ENCODE results near the gene TLR2. TPM values are rescaled to one million over a fixed set of nuclear protein-coding genes. Genes with fewer than 3 reads are reported as not detected.
"Not testable (repeated sequence)": the region's sequence is repeated elsewhere in the genome, so short reads cannot be mapped to it uniquely, and the experiment has no call there.

TLR2 gene
- polyA plus RNA-seq, 4 donors = 5.0 to 6.9 (median 6.4) TPM

- DNase-seq (ENCODE audit: low read depth in 4 of 4, low spot score in 2 of 4) = no peak
Observed at GRCh38 chr4:153661215-153661822, 22.8 kb upstream of the TLR2 start.

- no peak for DNase-seq (ENCODE audit: low read depth in 4 of 4, low spot score in 2 of 4)
Observed at GRCh38 chr4:153661908-153662307, 22.2 kb upstream of the TLR2 start.

DNA sequence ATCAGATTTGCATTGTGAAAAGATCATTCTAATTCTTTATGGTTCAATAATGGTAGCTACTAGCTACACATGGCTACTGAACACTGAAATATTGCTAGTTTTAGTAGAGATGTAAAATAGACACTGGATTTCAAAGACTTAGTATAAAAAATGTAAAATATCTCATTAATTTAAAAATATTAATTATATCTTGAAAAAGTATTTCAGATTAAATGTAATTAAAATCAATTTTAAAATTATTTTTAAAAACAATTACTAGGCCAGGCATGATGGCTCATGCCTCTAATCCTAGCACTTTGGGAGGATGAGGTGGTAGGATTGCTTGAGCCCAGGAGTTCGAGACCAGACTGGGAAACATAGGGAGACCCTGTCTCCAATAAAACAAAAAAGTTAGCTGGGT is 20.4 kb upstream of the TLR2 start:
- no peak for DNase-seq (ENCODE audit: low read depth in 4 of 4, low spot score in 2 of 4)

GRCh38 chr4:153666505-153666904 is 17.6 kb upstream of the TLR2 start:
- DNase-seq (ENCODE audit: low read depth in 4 of 4, low spot score in 2 of 4) = not testable (repeated sequence)

DNA sequence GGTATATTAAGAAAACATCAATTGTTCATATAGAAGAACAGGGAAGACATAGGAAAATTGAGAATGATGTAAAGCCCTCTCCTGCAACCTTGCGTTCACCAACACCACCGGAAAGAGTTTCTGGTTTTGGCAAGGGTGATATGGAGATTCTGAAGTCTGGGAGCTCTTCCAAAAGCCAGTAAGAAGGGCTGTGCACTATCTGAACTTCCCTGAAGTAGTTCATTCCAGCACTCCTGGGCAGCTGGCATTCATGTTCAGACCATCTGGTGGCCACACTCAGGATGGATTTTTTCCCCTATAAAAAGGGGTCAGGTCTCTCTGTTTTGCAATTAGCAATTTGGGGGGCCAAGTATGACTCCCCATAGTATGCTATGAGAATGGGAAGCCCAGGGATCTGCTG is 15.4 kb upstream of the TLR2 start:
- DNase-seq (ENCODE audit: low read depth in 4 of 4, low spot score in 2 of 4) = no peak

GRCh38 chr4:153669838-153670237 is 14.2 kb upstream of the TLR2 start:
- no peak for DNase-seq (ENCODE audit: low read depth in 4 of 4, low spot score in 2 of 4)

DNA sequence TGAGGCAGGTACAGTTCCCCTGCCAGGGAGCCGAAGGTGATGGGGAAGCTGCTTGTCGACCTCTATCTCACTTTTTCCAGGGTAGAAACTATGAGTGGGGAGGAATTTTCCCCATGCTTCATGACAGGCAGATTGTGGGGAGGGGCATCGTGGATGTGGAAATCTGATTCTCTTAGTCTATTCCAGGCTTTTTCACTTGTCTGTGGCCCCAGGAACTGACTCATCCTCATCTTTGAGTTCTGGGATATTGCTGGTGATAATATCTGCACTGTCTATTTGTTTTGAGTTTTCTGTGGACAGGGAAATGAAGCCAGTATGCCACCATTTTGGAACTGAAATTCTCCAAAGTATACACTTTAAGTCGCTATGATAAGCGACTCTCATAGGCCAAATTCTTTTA is 7.6 kb upstream of the TLR2 start:
- no peak for DNase-seq (ENCODE audit: low read depth in 4 of 4, low spot score in 2 of 4)

- no peak for DNase-seq (ENCODE audit: low read depth in 4 of 4, low spot score in 2 of 4)
Observed at GRCh38 chr4:153676984-153677383, 7.1 kb upstream of the TLR2 start.

DNA sequence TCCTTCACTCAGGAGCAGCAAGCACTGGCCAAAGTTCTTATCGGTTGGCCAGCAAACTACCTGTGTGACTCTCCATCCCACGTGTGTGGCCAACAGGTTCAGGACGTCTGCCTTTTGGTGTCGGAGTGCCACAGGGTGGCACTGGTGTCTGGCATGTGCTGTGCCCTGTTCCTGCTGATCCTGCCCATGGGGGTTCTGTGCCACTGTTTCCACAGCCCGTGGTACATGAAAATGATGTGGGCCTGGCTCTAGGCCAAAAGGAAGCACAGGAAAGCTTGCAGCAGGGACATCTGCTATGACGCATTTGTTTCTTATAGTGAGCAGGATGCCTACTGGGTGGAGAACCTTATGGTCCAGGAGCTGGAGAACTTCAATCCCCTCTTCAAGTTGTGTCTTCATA is 4.6 kb upstream of the TLR2 start:
- no peak for DNase-seq (ENCODE audit: low read depth in 4 of 4, low spot score in 2 of 4)

GRCh38 chr4:153683763-153684181 is 308 bp upstream of the TLR2 start:
- DNase-seq (ENCODE audit: low read depth in 4 of 4, low spot score in 2 of 4) = no peak

- DNase-seq (ENCODE audit: low read depth in 4 of 4, low spot score in 2 of 4) = peak in 1 of 4 donors; percentile 14
Observed at GRCh38 chr4:153684971-153685371, 891 bp downstream of the TLR2 start.

DNA sequence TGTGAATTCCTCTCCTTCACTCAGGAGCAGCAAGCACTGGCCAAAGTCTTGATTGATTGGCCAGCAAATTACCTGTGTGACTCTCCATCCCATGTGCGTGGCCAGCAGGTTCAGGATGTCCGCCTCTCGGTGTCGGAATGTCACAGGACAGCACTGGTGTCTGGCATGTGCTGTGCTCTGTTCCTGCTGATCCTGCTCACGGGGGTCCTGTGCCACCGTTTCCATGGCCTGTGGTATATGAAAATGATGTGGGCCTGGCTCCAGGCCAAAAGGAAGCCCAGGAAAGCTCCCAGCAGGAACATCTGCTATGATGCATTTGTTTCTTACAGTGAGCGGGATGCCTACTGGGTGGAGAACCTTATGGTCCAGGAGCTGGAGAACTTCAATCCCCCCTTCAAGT is 20.4 kb downstream of the TLR2 start:
- no peak for DNase-seq (ENCODE audit: low read depth in 4 of 4, low spot score in 2 of 4)

- DNase-seq (ENCODE audit: low read depth in 4 of 4, low spot score in 2 of 4) = no peak
Observed at GRCh38 chr4:153705743-153706468, 21.8 kb downstream of the TLR2 start.

- no peak for DNase-seq (ENCODE audit: low read depth in 4 of 4, low spot score in 2 of 4)
Observed at GRCh38 chr4:153706519-153706918, 22.4 kb downstream of the TLR2 start.

DNA sequence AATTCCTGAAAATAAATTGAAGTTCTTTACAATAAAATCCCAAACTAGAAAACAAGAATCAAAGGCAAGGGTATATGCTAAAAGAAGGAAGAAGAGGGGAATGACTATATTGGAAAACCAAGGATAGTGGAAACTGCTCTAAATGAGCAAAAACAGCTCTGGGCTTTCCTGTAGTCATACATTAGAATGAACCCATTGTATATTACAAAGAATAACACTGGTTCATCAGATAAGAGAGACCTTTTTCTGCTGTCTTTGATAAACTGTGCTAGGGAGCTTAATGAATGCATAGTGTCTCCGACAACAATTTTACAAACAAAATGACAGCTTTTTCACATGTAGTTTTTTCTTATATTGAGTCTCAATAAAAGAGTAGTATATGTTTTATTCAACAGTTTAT is 26.6 kb downstream of the TLR2 start:
- DNase-seq (ENCODE audit: low read depth in 4 of 4, low spot score in 2 of 4) = no peak

DNA sequence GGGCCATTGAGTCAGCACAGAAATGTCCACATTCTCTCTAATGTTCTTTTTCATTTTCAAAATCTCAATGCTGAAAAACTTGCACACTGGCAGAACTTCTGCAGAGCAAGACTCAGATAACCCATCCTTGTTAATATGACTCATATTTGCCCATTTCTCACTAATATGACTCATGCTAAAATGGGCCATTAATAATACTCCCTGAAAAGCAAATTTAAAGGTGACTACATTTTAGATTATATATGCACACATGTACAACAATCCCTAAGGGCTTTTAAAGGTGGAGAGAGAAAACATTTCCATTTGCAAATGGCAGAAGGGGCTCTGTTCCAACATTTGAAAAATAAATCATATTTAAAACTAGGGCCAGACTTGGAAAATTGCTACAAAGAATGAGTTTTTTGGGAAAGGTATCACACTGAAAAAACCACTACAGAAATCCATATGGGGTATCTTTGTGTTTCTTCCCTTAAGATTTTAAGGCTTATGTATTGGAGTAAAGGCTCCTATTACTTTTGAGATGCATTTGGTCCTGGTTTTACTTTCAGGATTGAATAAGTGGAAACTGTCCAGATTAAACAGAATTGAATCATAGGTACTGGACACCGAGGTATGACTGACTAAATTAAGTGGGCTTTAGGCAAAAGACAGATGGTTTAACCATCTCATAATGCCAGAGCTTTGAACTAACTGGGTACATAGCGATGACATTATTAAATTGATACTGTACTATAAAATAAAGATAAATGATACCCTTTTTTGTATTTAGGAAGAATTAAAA is 30.0 kb downstream of the TLR2 start:
- DNase-seq (ENCODE audit: low read depth in 4 of 4, low spot score in 2 of 4) = no peak

GRCh38 chr4:153722036-153722435 is 38.0 kb downstream of the TLR2 start:
- DNase-seq (ENCODE audit: low read depth in 4 of 4, low spot score in 2 of 4) = no peak

- DNase-seq (ENCODE audit: low read depth in 4 of 4, low spot score in 2 of 4) = no peak
Observed at GRCh38 chr4:153724606-153725005, 40.5 kb downstream of the TLR2 start.

DNA sequence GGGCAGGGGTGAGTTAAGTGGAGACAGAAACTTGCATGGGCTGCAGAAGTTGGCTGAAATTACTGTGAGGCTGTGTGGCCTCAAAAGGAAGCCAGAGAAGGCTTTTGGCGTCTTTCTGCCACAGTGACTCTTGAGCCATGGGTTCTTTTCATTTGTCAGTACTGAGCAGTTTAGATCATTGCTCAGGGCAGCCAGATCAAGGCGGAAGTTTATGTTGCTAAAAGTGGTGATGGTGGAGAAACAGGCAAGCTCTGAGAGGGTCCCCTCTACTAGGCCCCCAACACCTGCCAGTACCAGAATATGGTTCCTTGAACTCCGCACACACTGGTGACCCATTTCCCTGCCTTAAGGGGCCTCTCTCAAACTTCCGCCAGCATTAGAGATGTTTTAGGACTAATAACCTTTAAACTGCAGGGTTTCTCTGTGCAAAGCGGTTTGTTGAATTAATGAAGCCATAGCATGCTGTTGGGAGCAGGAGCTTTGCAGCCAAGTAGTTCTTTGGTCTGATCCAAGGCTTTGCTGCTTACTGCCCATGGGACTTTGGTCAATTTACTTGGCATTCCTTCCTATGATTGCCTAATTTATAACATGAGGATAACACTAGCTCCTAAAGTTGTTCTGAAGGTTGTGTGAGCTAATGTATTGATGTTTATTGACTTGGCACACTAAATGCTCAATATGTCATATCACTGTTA is 41.2 kb downstream of the TLR2 start:
- no peak for DNase-seq (ENCODE audit: low read depth in 4 of 4, low spot score in 2 of 4)

DNA sequence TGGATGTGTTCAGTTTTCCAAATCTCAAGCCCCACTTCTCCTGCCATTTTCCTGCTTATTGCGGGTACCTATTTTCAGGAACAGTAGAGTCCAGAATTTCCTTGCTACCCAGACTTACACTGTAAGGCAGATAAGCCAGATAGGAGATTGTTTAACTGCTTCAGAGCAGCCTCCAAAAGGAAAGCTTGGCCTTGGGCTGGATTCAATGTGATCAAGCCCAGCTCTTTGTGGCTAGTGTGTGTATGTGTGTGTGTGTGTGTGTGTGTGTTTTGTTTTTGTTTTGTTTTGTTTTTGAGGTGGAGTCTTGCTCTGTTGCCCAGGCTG is 41.7 kb downstream of the TLR2 start:
- DNase-seq (ENCODE audit: low read depth in 4 of 4, low spot score in 2 of 4) = no peak

GRCh38 chr4:153728151-153728550 is 44.1 kb downstream of the TLR2 start:
- DNase-seq (ENCODE audit: low read depth in 4 of 4, low spot score in 2 of 4) = no peak
